GM18505 (cell line): ENCODE data around the gene TMEM214.
A peak's percentile ranks its signal among the peaks of the same experiment; 100 is the strongest.

ENCODE experiments used
- ATAC-seq: cut with Tn5 transposase; IDR thresholded peaks from one replicate; pipeline ENCODE4 v1.9.1; 2021; ENCODE audit not compliant: unreplicated experiment
- POLR2A ChIP-seq: IDR thresholded peaks from 4 replicates; pipeline ENCODE4 v1.6.1; 2011; ENCODE audit warnings: borderline replicate concordance; ENCODE audit not compliant: insufficient read depth, insufficient read length; ENCODE audit errors: extremely low read depth

TMEM214 gene, protein sequence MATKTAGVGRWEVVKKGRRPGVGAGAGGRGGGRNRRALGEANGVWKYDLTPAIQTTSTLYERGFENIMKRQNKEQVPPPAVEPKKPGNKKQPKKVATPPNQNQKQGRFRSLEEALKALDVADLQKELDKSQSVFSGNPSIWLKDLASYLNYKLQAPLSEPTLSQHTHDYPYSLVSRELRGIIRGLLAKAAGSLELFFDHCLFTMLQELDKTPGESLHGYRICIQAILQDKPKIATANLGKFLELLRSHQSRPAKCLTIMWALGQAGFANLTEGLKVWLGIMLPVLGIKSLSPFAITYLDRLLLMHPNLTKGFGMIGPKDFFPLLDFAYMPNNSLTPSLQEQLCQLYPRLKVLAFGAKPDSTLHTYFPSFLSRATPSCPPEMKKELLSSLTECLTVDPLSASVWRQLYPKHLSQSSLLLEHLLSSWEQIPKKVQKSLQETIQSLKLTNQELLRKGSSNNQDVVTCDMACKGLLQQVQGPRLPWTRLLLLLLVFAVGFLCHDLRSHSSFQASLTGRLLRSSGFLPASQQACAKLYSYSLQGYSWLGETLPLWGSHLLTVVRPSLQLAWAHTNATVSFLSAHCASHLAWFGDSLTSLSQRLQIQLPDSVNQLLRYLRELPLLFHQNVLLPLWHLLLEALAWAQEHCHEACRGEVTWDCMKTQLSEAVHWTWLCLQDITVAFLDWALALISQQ

DNA sequence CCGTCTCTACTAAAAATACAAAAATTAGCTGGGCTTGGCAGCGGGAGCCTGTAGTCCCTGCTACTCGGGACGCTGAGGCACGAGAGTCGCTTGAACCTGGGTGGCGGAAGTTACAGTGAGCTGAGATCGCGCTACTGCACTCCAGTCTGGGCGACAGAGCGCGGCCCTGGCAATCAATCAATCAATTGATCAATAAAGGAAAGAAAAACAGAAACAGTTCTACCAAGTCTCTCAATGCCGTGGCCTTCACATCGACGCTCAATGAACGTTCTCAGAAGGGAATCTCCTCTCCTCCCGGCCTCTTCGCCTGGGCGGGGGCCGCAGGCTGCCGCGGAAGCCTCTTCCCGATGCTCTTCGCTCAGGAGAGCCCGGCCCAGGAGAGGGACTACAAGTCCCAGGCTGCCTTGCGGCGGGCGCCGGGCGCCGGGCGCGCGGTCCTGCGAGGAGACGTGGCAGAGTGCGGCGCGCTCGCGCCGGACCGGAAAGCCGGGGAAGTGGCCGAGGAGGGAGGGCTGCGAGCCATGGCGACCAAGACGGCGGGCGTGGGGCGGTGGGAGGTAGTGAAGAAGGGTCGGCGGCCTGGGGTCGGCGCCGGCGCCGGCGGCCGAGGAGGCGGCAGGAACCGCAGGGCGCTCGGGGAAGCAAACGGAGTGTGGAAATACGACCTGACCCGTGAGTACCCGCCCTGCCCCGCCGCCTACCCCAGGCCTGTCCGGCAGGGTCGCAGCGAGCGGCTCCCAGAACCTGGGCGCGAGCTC, at the start of gene TMEM214:
TSS of gene TMEM214 (plus strand) at position 471 of the 758 bp plus-strand sequence. CDS start at position 522, 51 bp downstream.
- TF ChIP-seq POLR2A, result peak; percentile 83
- ATAC-seq, result peak; percentile 81

DNA sequence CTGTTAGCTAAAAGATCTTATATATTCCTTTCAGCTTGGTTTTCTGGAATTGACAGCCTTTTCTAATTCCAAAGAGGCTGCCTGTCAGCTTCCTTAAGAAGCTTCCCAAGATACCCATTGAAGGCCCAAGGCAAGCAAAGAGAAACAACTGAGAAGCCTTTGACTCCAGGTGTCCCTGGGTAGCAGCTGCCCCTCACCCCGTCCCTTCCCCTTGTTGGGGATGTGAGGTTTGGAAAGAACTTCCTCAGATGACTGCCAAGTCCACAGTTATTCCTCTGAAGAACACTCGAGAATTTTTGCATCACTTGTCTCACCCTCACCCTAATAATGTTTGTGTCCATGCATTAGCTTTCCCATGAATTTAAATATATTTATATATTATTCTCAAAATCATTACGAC, 49.0 kb upstream of the TMEM214 start:
- no peak for TF ChIP-seq POLR2A
- no peak for ATAC-seq

DNA sequence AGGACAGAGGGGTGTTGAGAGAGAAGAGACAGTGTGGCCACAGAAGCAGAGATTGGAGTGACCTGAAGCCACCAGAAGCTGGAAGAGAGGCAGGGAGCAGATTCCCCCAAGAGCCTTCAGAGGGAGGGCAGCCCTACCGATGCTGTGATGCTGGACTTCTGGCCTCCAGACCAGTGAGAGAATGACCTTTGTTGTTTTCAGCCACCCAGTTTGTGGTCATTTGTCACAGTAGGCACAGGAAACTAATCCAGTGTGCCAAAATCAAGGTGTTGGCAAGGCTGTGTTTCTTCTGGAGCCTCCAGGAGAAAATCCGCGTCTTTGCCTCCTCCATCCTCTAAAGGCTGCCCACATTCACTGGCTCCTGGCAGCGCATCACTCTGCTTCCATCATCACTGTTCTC, 47.0 kb upstream of the TMEM214 start:
- no peak for TF ChIP-seq POLR2A

DNA sequence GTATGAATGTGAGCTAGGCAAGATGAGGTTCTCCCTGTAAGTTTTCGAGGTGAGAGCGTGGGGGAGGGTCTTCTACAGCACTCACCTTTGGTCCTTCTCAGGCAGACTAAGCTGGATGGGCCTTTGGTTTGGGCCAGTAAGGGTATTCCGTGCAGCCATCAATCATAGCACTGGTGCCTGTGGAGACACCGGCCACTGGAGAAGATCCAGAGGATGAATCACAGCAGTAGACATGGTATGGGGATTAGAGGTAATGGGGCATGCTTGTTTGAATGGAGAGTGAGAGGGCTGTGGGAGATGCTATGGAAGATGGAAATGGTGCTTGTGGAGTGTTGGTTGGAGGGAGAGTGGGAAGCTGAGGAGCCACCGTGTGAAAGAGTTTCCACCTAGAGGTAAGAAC, 46.2 kb upstream of the TMEM214 start:
- no peak for ATAC-seq
- TF ChIP-seq POLR2A, result no peak

More for the DNA sequence above, 47.0 kb upstream of the TMEM214 start:
- ATAC-seq, result no peak

DNA sequence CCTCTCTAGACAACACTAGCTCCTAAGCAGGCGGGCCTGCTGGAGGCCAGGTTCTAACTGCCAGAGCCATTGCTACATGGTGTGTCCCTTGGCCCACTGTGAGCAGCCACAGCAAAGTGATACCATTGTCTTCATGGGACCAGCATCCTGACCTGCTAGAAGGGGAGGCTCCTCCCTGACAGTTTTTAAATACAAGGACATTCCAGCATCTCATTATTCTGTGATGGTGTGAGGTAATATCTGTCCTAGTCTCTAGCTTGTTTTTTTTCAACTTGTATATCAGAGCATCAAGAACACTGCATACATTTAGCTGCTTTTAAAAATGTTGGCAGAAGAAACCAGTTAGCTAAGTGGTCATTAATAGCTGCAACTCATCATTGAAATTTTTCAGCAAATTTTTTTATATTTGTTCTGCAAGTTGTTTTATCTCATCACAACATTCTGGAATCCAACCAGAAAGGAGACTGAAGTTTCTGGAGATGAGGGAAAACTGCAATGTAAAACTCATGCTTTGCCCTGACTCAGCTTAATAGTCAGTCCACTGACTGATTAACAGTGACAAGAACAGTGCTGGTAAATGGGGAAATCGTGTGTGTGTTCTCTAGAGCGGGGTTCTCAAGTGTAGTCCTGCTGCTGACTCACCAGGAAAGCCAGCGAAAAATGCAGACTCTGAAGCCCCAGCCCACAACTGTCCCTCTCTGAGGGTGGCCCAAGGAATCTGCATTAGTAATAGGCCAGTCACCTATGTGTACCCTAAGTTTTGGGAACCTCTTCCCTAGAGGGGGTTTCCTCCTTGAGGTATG, 44.5 kb upstream of the TMEM214 start:
- no peak for ATAC-seq
- no peak for TF ChIP-seq POLR2A

DNA sequence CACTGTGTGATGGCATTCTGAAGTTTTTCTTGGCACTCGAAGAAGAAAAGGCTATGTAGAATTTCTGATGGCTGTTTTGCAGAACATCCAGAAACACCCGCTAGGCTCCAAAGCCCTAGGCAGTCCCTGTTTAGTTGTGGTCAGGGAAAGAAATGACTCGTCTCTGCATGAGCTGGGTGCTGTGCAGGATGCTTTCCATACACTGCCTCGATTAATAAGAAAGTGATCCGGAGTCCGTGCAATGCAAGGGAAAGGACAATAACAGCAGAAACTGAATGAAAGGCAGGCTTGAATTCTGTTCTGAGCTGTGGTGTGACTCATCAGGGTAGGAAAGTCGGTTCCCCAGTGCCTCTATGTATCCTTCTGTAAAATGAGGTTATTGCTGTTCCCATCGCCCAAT, 43.6 kb upstream of the TMEM214 start:
- TF ChIP-seq POLR2A, result no peak
- no peak for ATAC-seq

DNA sequence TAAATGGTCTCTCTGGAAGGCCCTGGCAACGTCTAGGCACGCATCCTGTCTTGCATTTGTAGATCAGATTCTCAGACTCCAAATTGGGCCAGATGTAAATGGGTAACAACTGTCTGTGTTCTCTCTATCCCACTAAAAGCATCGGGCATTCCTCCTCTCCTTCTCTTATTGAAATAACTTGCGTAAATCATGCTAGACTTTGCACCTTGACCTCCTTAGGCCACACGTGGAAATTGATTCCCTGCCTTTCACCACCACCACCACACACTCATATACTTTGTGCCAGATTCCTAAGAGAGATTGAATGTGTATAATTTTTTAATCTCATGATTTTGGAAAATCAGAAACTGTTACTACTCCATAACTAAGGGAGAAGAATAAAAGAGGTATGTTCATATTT, 41.0 kb upstream of the TMEM214 start:
- no peak for ATAC-seq

DNA sequence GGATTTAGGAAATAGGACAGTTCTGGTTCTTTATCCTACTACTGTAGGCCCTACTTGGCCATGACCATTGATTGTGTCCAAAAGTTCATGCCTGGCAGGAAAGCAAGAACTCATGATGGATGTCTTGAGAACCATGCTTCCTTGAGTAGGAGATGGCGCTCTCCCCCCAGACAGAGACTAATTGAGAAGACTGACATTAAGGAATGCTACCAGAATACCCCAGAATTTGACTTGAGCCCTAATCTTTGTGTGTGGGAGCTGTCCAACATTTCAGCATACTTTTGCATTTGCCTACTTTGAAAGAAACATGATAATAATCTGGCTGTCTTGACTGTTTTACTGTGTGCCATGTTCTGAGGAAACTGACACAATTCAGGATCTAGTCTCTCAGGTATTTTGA, 39.0 kb upstream of the TMEM214 start:
- no peak for ATAC-seq
- no peak for TF ChIP-seq POLR2A

More for the DNA sequence above, 41.0 kb upstream of the TMEM214 start:
- no peak for TF ChIP-seq POLR2A

DNA sequence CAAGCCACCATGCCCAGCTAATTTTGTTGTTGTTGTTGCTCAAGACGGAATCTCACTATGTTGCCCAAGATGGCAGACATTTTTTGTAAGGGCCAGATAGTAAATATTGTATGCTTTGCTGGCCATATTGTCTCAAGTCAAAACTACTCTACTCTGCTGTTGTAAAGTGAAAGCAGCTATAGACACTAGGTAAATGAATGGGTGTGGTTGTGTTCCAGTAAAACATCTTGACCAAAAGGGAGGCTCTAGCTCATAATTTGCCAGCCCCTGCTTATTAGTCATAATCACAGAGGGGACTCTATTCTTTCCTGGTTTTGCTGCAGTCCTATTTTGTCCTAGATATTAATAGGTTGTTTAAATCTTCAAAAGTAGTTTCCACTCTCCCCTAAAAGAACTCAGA, 37.8 kb upstream of the TMEM214 start:
- no peak for TF ChIP-seq POLR2A
- ATAC-seq, result no peak

DNA sequence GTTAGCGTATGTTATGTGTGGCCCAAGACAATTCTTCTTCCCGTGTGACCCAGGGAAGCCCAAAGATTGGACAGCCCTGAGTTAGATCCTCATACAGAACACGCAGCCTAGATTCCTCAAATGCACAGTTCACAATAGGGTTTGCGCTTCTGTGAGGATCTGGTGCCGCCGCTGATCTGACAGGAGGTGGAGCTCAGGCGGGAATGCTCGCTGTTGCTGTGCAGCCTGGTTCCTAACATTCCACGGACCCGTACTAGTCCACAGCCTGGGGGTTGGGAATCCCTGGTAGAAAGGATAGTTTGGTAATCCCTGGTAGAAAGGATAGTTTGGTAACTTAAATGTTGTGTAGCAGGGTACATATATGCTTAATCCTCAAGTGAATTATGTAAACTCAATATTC, 35.4 kb upstream of the TMEM214 start:
- ATAC-seq, result no peak
- no peak for TF ChIP-seq POLR2A

DNA sequence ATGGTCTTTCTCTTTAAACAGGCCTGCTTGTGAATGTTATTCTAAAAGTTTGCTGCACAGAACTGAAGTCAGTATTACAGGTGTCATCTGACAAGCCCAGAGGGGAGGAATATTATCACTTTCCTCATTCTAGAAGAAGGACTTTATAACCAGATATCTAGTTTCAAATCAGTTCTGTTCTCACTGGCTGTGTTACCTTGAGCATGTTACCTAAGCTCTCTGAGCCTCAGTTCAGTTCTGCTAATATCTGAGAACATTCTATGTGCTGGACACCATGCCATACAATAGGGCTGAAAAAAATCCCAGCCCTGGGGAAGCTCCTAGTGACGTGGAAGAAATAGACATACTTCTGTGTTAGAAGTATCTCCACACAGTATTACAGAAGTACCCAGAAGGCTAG, 34.4 kb upstream of the TMEM214 start:
- ATAC-seq, result no peak
- no peak for TF ChIP-seq POLR2A

DNA sequence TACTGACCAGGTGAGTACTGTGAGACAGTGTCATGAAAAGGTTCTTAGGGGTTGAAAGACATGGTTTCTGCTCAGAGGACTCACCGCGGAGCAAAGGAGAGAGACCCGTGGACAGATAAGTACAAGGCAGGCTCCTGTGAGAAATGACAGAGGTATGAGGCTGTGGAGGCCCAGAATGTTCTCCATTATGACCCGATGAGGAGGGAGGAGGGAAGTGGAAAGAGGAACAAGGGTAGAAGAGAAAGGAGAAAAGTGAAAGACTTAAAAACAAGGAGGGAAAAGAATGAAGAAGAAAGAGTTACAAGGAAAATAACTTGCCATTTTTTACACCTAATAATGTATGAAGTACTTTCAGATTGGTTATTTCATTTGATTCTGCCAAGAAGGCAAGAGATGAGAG, 32.5 kb upstream of the TMEM214 start:
- no peak for TF ChIP-seq POLR2A
- ATAC-seq, result no peak

DNA sequence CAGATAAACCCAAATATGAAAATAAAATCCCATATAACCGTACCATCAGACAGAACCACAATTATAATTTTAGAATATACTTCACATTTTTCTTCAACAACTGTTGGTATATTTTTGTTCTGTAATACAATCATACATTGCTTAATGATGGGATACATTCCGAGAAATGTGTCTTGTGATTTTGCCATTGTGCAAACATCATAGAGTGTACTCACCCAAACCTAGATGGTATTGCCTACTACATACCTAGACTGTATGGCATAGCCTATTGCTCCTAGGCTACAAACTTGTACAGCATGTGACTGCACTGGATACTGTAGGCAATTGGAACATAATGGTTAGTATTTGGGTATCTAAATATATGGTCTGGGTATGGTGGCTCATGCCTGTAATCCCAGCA, 31.8 kb upstream of the TMEM214 start:
- ATAC-seq, result no peak
- no peak for TF ChIP-seq POLR2A
